ENCODE data around the gene PIP4K2B.
"Not testable (repeated sequence)": the region's sequence is repeated elsewhere in the genome, so short reads cannot be mapped to it uniquely, and the experiment has no call there.

PIP4K2B gene

DNA sequence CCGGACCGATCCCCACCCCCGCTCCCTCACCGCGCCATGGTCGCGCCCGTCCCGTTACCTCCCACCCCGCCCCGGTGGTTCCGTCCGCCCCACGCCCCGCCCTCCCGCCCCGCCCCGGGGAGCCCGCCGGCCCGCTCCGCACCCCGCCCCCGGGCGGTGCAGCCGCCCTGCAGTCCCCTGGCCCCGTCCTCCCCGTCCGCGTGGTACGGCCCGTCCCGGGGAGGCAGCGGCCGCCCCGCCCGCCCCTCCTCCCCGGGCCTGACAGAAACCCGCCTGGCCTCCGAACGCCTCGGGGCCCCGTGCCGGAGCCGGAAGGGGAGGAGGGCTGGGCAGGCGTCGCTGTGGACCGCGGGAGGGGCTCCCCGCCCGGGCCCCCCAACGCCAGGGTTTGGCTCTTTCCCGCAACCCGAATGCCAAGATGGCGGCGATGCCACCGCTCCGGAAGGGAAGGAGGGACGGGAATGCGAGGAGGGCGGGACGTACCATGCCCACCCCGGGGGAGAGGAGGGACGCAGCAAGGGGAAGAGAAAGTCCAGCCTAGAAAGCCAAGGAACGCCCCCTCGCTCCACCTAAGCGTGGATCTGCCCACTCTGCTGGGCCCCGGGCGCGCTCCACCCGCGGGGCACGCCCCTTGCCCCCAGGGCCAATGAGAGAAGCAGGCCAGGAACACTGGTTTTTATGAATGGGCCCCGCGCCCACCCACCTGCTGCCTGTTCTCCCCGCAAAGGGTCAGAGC lies at the start of gene PIP4K2B:
TSS of gene PIP4K2B (minus strand) at position 56 of the 736 bp plus-strand sequence. CDS start 132 bp downstream, outside the sequence.
- peak; percentile 65 for DNase-seq (ENCODE audit: low read depth)

GRCh38 chr17:38848557-38848891 lies 49.2 kb upstream of the PIP4K2B start:
- DNase-seq (ENCODE audit: low read depth) = no peak

- no peak for DNase-seq (ENCODE audit: low read depth)
These were observed 45.0 kb upstream of the PIP4K2B start for GRCh38 chr17:38844261-38844757.

- DNase-seq (ENCODE audit: low read depth) = no peak
These were observed 26.4 kb upstream of the PIP4K2B start for GRCh38 chr17:38825762-38826247.

GRCh38 chr17:38824899-38825761 lies 25.8 kb upstream of the PIP4K2B start, which contains the start of gene CWC25:
Gene CWC25, minus strand, starts transcription at chr17:38825321. Its CDS starts 138 bp downstream, at chr17:38825183.
- peak; percentile 95 for DNase-seq (ENCODE audit: low read depth)

GRCh38 chr17:38815576-38816193 lies 16.3 kb upstream of the PIP4K2B start:
- DNase-seq (ENCODE audit: low read depth) = no peak

DNA sequence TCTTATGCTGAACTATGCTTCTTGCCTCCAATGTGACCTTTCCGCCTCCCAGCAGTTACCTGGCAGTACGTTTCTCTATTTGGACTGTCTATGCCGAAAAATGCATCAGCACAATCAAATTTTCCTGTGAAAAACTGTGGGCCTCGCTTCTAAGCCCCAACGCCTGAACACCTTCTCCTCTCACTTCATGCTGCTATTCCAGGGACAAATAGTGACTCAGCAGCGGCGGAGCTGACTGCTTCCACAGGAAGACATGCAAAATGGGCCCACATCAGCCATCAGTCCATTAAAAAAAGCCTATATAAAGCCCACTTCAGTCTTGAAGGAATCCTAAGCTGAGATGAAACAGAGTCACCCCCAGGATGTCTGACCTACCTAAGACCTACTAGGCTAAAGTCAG lies 10.5 kb upstream of the PIP4K2B start:
- DNase-seq (ENCODE audit: low read depth) = no peak

DNA sequence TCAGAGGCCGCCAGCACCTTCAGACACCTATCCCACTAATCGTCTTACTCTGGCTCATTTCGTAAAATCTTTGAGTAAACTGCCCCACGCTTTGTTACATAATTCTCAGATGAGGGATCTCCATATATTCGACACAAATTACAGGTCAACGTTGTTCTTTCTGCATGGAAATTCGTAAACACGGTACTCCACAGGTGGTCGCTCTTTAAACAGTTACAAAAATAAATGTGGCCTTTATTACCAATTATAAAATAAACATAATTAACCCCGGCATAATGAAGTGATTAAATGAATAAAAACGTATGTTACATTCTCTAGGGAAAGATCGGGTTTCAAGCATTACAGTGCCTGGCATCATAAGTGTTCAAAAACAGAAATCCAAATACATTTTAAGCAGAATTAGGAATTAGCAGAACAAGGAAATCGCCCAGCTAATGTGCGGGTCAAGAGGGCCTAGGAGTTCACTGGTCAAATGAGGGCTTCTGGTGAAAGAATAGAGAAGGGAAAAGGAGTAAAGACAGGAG lies 943 bp upstream of the PIP4K2B start:
- no peak for DNase-seq (ENCODE audit: low read depth)

GRCh38 chr17:38798614-38799500 lies 499 bp downstream of the PIP4K2B start:
- peak; percentile 23 for DNase-seq (ENCODE audit: low read depth)

GRCh38 chr17:38797828-38798227 lies 1.5 kb downstream of the PIP4K2B start:
- no peak for DNase-seq (ENCODE audit: low read depth)

DNA sequence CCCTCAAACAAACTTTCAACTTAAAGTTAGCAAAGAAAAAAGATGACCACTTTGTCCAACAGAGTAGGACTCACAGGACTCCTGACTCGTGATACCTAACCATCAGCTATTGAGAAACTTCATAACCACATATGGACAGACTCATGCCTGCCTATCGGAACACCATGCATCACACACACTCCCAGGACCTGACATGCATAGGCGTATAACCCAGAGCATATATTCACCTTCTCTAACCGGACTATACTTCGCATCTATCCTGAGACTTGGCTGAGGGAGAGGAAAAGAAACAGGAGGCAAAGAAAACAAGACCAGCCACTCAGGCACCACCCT lies 2.2 kb downstream of the PIP4K2B start:
- no peak for DNase-seq (ENCODE audit: low read depth)

DNA sequence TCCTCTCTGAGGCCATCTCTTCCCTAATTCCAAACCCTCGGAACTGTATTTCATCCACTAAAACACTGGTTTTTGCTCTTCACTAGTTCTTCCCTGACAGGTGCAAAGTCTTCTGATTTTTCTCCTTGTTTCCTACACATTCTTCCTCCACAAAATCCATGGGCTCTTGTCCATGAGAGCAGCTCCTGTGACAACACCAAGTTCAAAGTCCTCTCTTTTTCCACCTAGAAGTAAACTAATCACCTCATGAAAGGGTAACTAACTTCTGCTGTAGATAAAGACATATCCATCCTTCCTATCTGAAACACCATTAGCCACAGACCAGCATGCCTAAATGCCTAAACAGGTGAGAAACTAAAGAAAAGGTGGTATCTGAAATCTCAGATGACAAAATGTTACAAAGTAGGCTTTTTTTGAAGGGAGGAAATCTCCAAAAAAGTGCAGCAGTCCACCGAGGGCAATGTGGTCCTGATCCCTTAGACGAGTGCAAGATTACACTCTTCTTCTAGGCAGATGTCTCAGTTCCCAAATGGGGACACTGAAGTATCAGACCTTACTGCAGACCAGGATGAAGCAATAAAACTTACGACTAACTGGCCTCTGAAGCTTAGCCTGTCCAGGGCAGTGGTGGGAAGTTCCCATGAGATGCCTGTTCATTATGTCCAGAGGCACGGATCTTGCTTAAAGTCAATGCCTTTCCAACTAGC lies 2.8 kb downstream of the PIP4K2B start:
- DNase-seq (ENCODE audit: low read depth) = no peak

DNA sequence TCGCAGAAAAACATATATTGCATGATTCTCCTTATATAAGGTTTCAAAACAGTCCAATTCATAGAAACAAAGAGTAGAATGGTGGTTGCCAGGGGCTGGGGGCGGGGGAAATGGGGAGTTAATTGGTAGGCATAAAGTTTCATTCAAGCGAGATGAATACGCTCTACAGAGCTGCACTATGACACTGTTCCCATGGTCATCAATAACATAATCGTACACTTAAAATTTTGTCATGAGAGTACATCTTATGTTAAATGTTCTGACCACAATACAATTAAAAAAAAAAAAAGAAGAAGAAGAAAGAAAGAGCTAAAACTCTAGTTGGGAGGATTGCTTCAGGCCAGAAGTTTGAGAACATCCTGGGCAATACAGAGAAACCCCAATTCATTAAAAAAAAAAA lies 5.1 kb downstream of the PIP4K2B start:
- no peak for DNase-seq (ENCODE audit: low read depth)

- DNase-seq (ENCODE audit: low read depth) = no peak
These were observed 8.2 kb downstream of the PIP4K2B start for GRCh38 chr17:38791162-38791561.

DNA sequence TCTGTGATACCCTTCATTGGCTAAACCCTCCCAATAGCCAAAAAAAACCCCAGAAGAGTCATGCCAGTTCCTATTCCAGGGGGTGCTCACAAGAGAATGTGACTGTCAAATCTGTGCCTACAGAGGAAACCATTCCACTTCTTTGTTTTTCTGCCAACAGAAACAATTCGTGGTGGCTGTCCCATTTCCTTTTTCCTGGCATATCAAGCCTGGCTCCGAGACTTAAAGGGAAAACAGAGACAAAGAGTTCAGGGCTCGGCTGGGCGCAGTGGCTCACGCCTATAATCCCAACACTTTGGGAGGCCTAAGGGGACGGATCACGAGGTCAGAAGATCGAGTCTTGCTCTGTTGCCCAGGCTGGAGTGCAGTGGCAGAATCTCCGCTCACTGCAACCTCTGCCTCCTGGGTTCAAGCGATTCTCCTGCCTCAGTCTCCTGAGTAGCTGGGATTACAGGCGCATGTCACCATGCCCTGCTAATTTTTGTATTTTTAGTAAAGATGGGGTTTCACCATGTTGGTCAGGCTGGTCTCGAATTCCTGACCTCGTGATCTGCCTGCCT lies 9.1 kb downstream of the PIP4K2B start:
- not testable (repeated sequence) for DNase-seq (ENCODE audit: low read depth)

DNA sequence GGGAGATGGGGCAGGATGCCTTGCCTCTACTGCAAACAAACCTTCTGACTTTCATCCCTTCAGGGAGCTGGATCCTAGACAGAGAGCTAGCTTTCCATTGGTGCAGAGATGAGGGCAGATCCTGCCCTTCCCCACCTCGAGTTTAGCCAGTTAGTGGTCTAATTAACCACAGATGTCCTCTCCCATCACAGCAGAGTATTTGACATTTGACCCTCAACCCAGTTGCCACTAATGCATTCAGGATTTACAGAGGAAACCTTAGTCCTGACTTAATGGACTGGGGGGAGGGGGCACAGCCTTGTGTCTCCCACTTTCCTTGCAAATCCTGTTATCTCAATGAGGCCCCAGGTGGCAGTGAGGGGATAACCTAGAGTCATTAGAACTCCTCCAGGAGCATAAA lies 10.2 kb downstream of the PIP4K2B start:
- DNase-seq (ENCODE audit: low read depth) = no peak

- not testable (repeated sequence) for DNase-seq (ENCODE audit: low read depth)
These were observed 11.4 kb downstream of the PIP4K2B start for GRCh38 chr17:38787999-38788398.

- DNase-seq (ENCODE audit: low read depth) = no peak
These were observed 13.0 kb downstream of the PIP4K2B start for GRCh38 chr17:38786372-38786771.

GRCh38 chr17:38783227-38783626 lies 16.1 kb downstream of the PIP4K2B start:
- DNase-seq (ENCODE audit: low read depth) = no peak

Measured in stimulated activated CD8-positive, alpha-beta memory T cell treated with anti-CD3 and anti-CD28 coated beads, Interleukin-12 subunit alpha, Interleukin-12 subunit beta, amount 100 ng/mL, for 1 hour (primary cell).